HepG2 (cell line): Measurements from ENCODE around the gene BICDL2. TPM values are rescaled to one million over a fixed set of nuclear protein-coding genes. Genes with fewer than 3 reads are reported as not detected.

Experiments used
- AKAP8 ChIP-seq: sonication (generic); formaldehyde crosslinking; IDR thresholded peaks from 2 replicates; pipeline ENCODE4 v1.5.1; 2020; ENCODE audit warnings: mild to moderate bottlenecking, missing genetic modification reagents
- AKNA ChIP-seq: sonication (generic); formaldehyde crosslinking; IDR thresholded peaks from 2 replicates; pipeline ENCODE4 v1.4.0; 2020; ENCODE audit warnings: missing genetic modification reagents, borderline replicate concordance
- ATF2 ChIP-seq: sonication (generic); formaldehyde crosslinking; IDR thresholded peaks from 2 replicates; pipeline ENCODE4 v1.4.0; 2020; ENCODE audit warnings: missing genetic modification reagents
- DR1 ChIP-seq: sonication (generic); formaldehyde crosslinking; IDR thresholded peaks from 2 replicates; pipeline ENCODE4 v1.8.0; 2021; ENCODE audit warnings: mild to moderate bottlenecking, missing genetic modification reagents, inconsistent platforms
- DRAP1 ChIP-seq: IDR thresholded peaks from 2 replicates; pipeline ENCODE4 v1.6.1; 2016; ENCODE audit warnings: missing genetic modification reagents, missing compliant biosample characterization
- ERF ChIP-seq: IDR thresholded peaks from 2 replicates; pipeline ENCODE4 v1.6.1; 2018; ENCODE audit warnings: missing biosample characterization, missing genetic modification reagents
- GATAD1 ChIP-seq: IDR thresholded peaks from 2 replicates; pipeline ENCODE4 v1.6.1; 2016; ENCODE audit warnings: missing genetic modification reagents, missing compliant biosample characterization
- GZF1 ChIP-seq: sonication (generic); formaldehyde crosslinking; IDR thresholded peaks from 2 replicates; pipeline ENCODE4 v1.5.1; 2020; ENCODE audit warnings: mild to moderate bottlenecking, missing genetic modification reagents
- HES4 ChIP-seq: sonication (generic); formaldehyde crosslinking; IDR thresholded peaks from 2 replicates; pipeline ENCODE4 v1.9.0; 2021; ENCODE audit warnings: mild to moderate bottlenecking, missing genetic modification reagents, borderline replicate concordance
- NFE2L2 ChIP-seq: fragments of 150-350 bp; IDR thresholded peaks from 2 replicates; pipeline ENCODE4 v1.6.1; 2014; ENCODE audit warnings: low read length
- NFRKB ChIP-seq: fragments of 450-650 bp; IDR thresholded peaks from 2 replicates; pipeline ENCODE4 v1.6.1; 2017
- NR2F1 ChIP-seq, 2 experiments: fragments of 450-650 bp in 1 of 2; formaldehyde crosslinking in 1 of 2; IDR thresholded peaks; 2 replicates each; pipeline versions ENCODE4 v1.5.0 to v1.6.1; 2016 to 2020; ENCODE audit warnings: mild to moderate bottlenecking in 1 of 2, missing compliant biosample characterization in 1 of 2, missing genetic modification reagents in 1 of 2, moderate library complexity in 1 of 2
- PBX2 ChIP-seq: IDR thresholded peaks from 2 replicates; pipeline ENCODE4 v1.6.1; 2016; ENCODE audit warnings: control low read depth
- SALL1 ChIP-seq: sonication (generic); formaldehyde crosslinking; IDR thresholded peaks from 2 replicates; pipeline ENCODE4 v1.8.0; 2022; ENCODE audit warnings: mild to moderate bottlenecking, missing genetic modification reagents
- SRY ChIP-seq: sonication (generic); formaldehyde crosslinking; IDR thresholded peaks from 2 replicates; pipeline ENCODE4 v1.8.0; 2022; ENCODE audit warnings: mild to moderate bottlenecking, missing genetic modification reagents
- STAG1 ChIP-seq: sonication (generic); formaldehyde crosslinking; IDR thresholded peaks from 2 replicates; pipeline ENCODE4 v1.4.0; 2020; ENCODE audit warnings: missing genetic modification reagents
- ZC3H4 ChIP-seq: sonication (generic); formaldehyde crosslinking; IDR thresholded peaks from 2 replicates; pipeline ENCODE4 v1.4.0; 2020; ENCODE audit warnings: missing genetic modification reagents, borderline replicate concordance
- ZFP90 ChIP-seq: sonication (generic); formaldehyde crosslinking; IDR thresholded peaks from 2 replicates; pipeline ENCODE4 v1.8.0; 2022; ENCODE audit warnings: missing genetic modification reagents, mild to moderate bottlenecking, inconsistent platforms, borderline replicate concordance
- ZNF850 ChIP-seq: sonication (generic); formaldehyde crosslinking; conservative IDR thresholded peaks from 2 replicates; pipeline ENCODE4 v1.9.0; 2021; ENCODE audit warnings: mild to moderate bottlenecking, missing genetic modification reagents
- polyA plus RNA-seq, 8 experiments: library from polyadenylated mRNA; depleted of rRNA in 3 of 8; stranded (reverse) in 7 of 8; unstranded in 1 of 8; fragments of >200 nt; fragmentation: Illumina TruSeq in 4 of 8; extraction: Trizol in 4 of 8; gene quantifications; 2 replicates each; pipeline versions ENCODE4 v1.2.1 to v1.2.3, GENCODE V29; 2011 to 2016; ENCODE audit warnings: low read depth in 4 of 8, missing spikeins in 1 of 8, mixed read lengths in 1 of 8; ENCODE audit not compliant: insufficient read depth in 1 of 8
- total RNA-seq, 5 experiments: library from RNA; depleted of rRNA; stranded (reverse); fragments of >200 nt; fragmentation: Illumina TruSeq; extraction: Trizol; gene quantifications; 2 replicates each; pipeline ENCODE4 v1.2.3, GENCODE V29; 2016; ENCODE audit warnings: low read depth in 1 of 5
- TF ChIP-seq, protein P1 (sequence below): IDR thresholded peaks from 2 replicates; pipeline ENCODE4 v1.6.1; 2016; ENCODE audit warnings: mild to moderate bottlenecking
- TF ChIP-seq, protein P2 (sequence below): sonication (generic); formaldehyde crosslinking; IDR thresholded peaks from 2 replicates; pipeline ENCODE4 v1.5.0; 2020; ENCODE audit warnings: missing genetic modification reagents

Gene BICDL2
- total and polyA plus RNA-seq, 2 of the 13 experiments (the other 11 are each of a cell fraction or from before 2014, with no cell fraction given), result 0.12 TPM; not detected in 1

GRCh38 chr16:3065069-3065741 lies 28.5 kb upstream of the BICDL2 start, which contains the start of gene IL32 (continued):
- no peak for TF ChIP-seq PBX2
- TF ChIP-seq NFRKB, result no peak
- TF ChIP-seq ERF (CRISPR knock-in tag), result peak; percentile 83
- TF ChIP-seq STAG1 (CRISPR knock-in tag), result no peak
- TF ChIP-seq ZNF850, result no peak
- TF ChIP-seq AKNA, result no peak
- peak; percentile 100 for TF ChIP-seq ATF2 (CRISPR knock-in tag)
- TF ChIP-seq ZFP90 (CRISPR knock-in tag), result peak; percentile 72
- TF ChIP-seq, protein P1, sequence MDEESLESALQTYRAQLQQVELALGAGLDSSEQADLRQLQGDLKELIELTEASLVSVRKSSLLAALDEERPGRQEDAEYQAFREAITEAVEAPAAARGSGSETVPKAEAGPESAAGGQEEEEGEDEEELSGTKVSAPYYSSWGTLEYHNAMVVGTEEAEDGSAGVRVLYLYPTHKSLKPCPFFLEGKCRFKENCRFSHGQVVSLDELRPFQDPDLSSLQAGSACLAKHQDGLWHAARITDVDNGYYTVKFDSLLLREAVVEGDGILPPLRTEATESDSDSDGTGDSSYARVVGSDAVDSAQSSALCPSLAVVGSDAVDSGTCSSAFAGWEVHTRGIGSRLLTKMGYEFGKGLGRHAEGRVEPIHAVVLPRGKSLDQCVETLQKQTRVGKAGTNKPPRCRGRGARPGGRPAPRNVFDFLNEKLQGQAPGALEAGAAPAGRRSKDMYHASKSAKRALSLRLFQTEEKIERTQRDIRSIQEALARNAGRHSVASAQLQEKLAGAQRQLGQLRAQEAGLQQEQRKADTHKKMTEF (CRISPR knock-in tag), result peak; percentile 66
- TF ChIP-seq DR1, result no peak
- TF ChIP-seq SRY (CRISPR knock-in tag), result peak; percentile 81
- TF ChIP-seq HES4 (CRISPR knock-in tag), result no peak
- peak; percentile 73 for TF ChIP-seq GATAD1 (CRISPR knock-in tag)
- no peak; the same call in 1 of the 2 replicates for TF ChIP-seq AKAP8 (CRISPR knock-in tag)
- no peak for TF ChIP-seq GZF1 (CRISPR knock-in tag)
- TF ChIP-seq, protein P2, sequence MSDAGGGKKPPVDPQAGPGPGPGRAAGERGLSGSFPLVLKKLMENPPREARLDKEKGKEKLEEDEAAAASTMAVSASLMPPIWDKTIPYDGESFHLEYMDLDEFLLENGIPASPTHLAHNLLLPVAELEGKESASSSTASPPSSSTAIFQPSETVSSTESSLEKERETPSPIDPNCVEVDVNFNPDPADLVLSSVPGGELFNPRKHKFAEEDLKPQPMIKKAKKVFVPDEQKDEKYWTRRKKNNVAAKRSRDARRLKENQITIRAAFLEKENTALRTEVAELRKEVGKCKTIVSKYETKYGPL (CRISPR knock-in tag), result no peak
- peak; percentile 93 for TF ChIP-seq DRAP1 (CRISPR knock-in tag)
- TF ChIP-seq ZC3H4, result no peak
- TF ChIP-seq SALL1, result peak; percentile 79
- peak; percentile 32 to 48; a peak in 3 of 4 replicates for TF ChIP-seq NR2F1 (CRISPR knock-in tag; IDR thresholded peaks at IDR 0.05)
- no peak for TF ChIP-seq NFE2L2
